DND-41 (cell line): ENCODE data around the gene TAF1L.
A peak's percentile ranks its signal among the peaks of the same experiment; 100 is the strongest.

Experiments
- ATAC-seq: fragments of 200-7000 bp; cut with Tn5 transposase; 3 replicates; pipeline ENCODE4 v1.9.1; 2021; ENCODE audit warnings: low read depth; ENCODE audit not compliant: insufficient read depth
- DNase-seq: peaks from one replicate; pipeline ENCODE4 v3.0.0-alpha.2; 2020
- H2AFZ ChIP-seq: 2 replicates; pipeline ENCODE4 v1.6.0; 2012; ENCODE audit warnings: low read depth, low read length
- H3K27ac ChIP-seq: 2 replicates; pipeline ENCODE4 v1.5.1; 2012; ENCODE audit warnings: low read length, inconsistent platforms
- H3K27me3 ChIP-seq: fragments of 200-600 bp; sonication (generic); 2 replicates; pipeline ENCODE4 v1.6.0; 2012; ENCODE audit warnings: low read length, mild to moderate bottlenecking, inconsistent platforms; ENCODE audit not compliant: insufficient read depth, poor library complexity
- H3K36me3 ChIP-seq: 2 replicates; pipeline ENCODE4 v1.5.1; 2012; ENCODE audit warnings: low read length, inconsistent platforms; ENCODE audit not compliant: insufficient read depth
- H3K4me1 ChIP-seq: 2 replicates; pipeline ENCODE4 v1.5.1; 2012; ENCODE audit warnings: mild to moderate bottlenecking, low read length; ENCODE audit not compliant: insufficient read depth
- H3K4me2 ChIP-seq: 2 replicates; pipeline ENCODE4 v1.6.0; 2012; ENCODE audit warnings: mild to moderate bottlenecking, moderate library complexity, low read length, inconsistent platforms; ENCODE audit not compliant: insufficient read depth
- H3K4me3 ChIP-seq, 2 experiments: fragments of 200-600 bp in 1 of 2; shearing (Covaris generic) in 1 of 2; 2 replicates each; pipeline ENCODE4 v1.5.1; 2012 to 2016; ENCODE audit warnings: inconsistent platforms in 2 of 2, low read length in 2 of 2, mild to moderate bottlenecking in 2 of 2, low read depth in 1 of 2, moderate library complexity in 1 of 2
- H3K79me2 ChIP-seq: 2 replicates; pipeline ENCODE4 v1.6.0; 2012; ENCODE audit warnings: low read length, inconsistent platforms; ENCODE audit not compliant: insufficient read depth
- H3K9ac ChIP-seq: 2 replicates; pipeline ENCODE4 v1.6.0; 2012; ENCODE audit warnings: low read depth, mild to moderate bottlenecking, inconsistent platforms, low read length, moderate library complexity
- H3K9me3 ChIP-seq: 2 replicates; pipeline ENCODE4 v1.5.1; 2012; ENCODE audit warnings: low read length, moderate library complexity, mild to moderate bottlenecking, inconsistent platforms; ENCODE audit not compliant: insufficient read depth, severe bottlenecking
- H4K20me1 ChIP-seq: 2 replicates; pipeline ENCODE4 v1.6.0; 2012; ENCODE audit warnings: low read length; ENCODE audit not compliant: insufficient read depth
- EZH2 ChIP-seq: IDR thresholded peaks from 3 replicates; pipeline ENCODE4 v1.6.1; 2012; ENCODE audit warnings: borderline replicate concordance, low read depth, mild to moderate bottlenecking, moderate library complexity, low read length, inconsistent platforms; ENCODE audit not compliant: severe bottlenecking
- TF ChIP-seq, protein P1 (sequence below): IDR thresholded peaks from 2 replicates; pipeline ENCODE4 v1.5.1; 2012; ENCODE audit warnings: borderline replicate concordance, low read length, moderate library complexity, mild to moderate bottlenecking; ENCODE audit not compliant: poor library complexity, severe bottlenecking; ENCODE audit errors: extremely low read depth

Gene TAF1L

GRCh38 chr9:32590898-32591297, 44.6 kb downstream of the TAF1L start:
- Histone ChIP-seq H3K27me3 (no peaks in the 10 kb centered on the region), H3K36me3 (no peaks in the 10 kb centered on the region), H3K9ac (no peak overlapping the region), H3K4me2 (no peak overlapping the region), H3K9me3 (no peaks in the 10 kb centered on the region), H4K20me1 (no peaks in the 10 kb centered on the region), H3K4me3 (no peak overlapping the region), H3K79me2 (no peaks in the 10 kb centered on the region), H2AFZ (no peak overlapping the region), H3K4me1 (no peaks in the 10 kb centered on the region), H3K27ac (no peak overlapping the region)
- ATAC-seq (no peak), DNase-seq (no peak)
- TF ChIP-seq EZH2, result no peak
- TF ChIP-seq, protein P1, sequence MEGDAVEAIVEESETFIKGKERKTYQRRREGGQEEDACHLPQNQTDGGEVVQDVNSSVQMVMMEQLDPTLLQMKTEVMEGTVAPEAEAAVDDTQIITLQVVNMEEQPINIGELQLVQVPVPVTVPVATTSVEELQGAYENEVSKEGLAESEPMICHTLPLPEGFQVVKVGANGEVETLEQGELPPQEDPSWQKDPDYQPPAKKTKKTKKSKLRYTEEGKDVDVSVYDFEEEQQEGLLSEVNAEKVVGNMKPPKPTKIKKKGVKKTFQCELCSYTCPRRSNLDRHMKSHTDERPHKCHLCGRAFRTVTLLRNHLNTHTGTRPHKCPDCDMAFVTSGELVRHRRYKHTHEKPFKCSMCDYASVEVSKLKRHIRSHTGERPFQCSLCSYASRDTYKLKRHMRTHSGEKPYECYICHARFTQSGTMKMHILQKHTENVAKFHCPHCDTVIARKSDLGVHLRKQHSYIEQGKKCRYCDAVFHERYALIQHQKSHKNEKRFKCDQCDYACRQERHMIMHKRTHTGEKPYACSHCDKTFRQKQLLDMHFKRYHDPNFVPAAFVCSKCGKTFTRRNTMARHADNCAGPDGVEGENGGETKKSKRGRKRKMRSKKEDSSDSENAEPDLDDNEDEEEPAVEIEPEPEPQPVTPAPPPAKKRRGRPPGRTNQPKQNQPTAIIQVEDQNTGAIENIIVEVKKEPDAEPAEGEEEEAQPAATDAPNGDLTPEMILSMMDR, result no peak

DNA sequence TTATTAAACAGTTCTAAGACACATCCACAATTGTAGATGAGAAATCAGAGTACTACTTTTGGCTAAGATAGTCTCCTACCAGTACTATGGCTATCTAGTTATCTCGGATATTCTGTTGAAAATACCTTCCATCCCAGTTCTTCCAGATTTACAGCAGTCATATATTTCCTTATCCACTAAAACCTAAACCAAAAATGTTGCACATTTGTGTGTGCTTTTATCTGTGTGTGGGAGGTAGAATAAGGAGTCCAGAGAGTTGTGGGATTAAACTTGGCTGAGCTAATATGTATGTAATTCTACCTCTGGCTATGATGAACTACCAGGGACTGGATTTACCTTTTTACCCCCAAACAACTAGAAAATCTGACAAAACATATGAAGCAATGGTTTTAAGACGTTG, 45.0 kb downstream of the TAF1L start:
- ATAC-seq (no peak), DNase-seq (no peak)
- no peaks in the 10 kb centered on the region for H4K20me1 ChIP-seq
- no peaks in the 10 kb centered on the region for H3K36me3 ChIP-seq
- no peaks in the 10 kb centered on the region for H3K27me3 ChIP-seq
- no peaks in the 10 kb centered on the region for H3K4me1 ChIP-seq
- no peak overlapping the region for H3K4me2 ChIP-seq
- H3K4me3 ChIP-seq, result no peak overlapping the region
- H3K27ac ChIP-seq, result no peak overlapping the region
- no peaks in the 10 kb centered on the region for H3K9me3 ChIP-seq
- no peaks in the 10 kb centered on the region for H3K79me2 ChIP-seq
- no peak overlapping the region for H2AFZ ChIP-seq
- no peak overlapping the region for H3K9ac ChIP-seq
- TF ChIP-seq, protein P1, result no peak
- TF ChIP-seq EZH2, result no peak

- H3K9ac ChIP-seq, result no peak overlapping the region
- no peaks in the 10 kb centered on the region for H4K20me1 ChIP-seq
- no peaks in the 10 kb centered on the region for H3K9me3 ChIP-seq
- no peaks in the 10 kb centered on the region for H3K4me1 ChIP-seq
- no peak for DNase-seq
- H3K27me3 ChIP-seq, result no peaks in the 10 kb centered on the region
- H3K79me2 ChIP-seq, result no peaks in the 10 kb centered on the region
- H3K4me2 ChIP-seq, result no peak overlapping the region
- ATAC-seq, result peak; percentile 75; the same call in 2 of the 3 replicates
- no peak overlapping the region for H3K4me3 ChIP-seq
- H3K36me3 ChIP-seq, result no peaks in the 10 kb centered on the region
- no peak overlapping the region for H3K27ac ChIP-seq
- TF ChIP-seq EZH2, result no peak
- TF ChIP-seq, protein P1, result peak; percentile 61
- no peak overlapping the region for H2AFZ ChIP-seq
Measured at GRCh38 chr9:32589083-32589723, 46.3 kb downstream of the TAF1L start.
